ENCODE results near the gene HCN4.

Gene HCN4

GRCh38 chr15:73270366-73271097, 98.2 kb downstream of the HCN4 start:
- TF ChIP-seq EZH2phosphoT487 (IDR thresholded peaks at IDR 0.05; ENCODE audit: borderline replicate concordance), result no peak
- TF ChIP-seq, protein P1, sequence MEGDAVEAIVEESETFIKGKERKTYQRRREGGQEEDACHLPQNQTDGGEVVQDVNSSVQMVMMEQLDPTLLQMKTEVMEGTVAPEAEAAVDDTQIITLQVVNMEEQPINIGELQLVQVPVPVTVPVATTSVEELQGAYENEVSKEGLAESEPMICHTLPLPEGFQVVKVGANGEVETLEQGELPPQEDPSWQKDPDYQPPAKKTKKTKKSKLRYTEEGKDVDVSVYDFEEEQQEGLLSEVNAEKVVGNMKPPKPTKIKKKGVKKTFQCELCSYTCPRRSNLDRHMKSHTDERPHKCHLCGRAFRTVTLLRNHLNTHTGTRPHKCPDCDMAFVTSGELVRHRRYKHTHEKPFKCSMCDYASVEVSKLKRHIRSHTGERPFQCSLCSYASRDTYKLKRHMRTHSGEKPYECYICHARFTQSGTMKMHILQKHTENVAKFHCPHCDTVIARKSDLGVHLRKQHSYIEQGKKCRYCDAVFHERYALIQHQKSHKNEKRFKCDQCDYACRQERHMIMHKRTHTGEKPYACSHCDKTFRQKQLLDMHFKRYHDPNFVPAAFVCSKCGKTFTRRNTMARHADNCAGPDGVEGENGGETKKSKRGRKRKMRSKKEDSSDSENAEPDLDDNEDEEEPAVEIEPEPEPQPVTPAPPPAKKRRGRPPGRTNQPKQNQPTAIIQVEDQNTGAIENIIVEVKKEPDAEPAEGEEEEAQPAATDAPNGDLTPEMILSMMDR (conservative IDR thresholded peaks at IDR 0.05; ENCODE audit: low read length), result no peak
- Histone ChIP-seq H3K9ac (ENCODE audit: low read depth, low read length, poor library complexity, severe bottlenecking) (no peak overlapping the region), H3K27me3 (ENCODE audit: insufficient read depth, low read length, poor library complexity, severe bottlenecking) (no peaks in the 10 kb centered on the region), H3K4me2 (ENCODE audit: low read depth, low read length, poor library complexity, severe bottlenecking) (no peak overlapping the region), H2AFZ (ENCODE audit: low read length) (no peak overlapping the region), H3K9me2 (replicated peaks; ENCODE audit: low read depth, low read length) (no peaks in the 10 kb centered on the region), H3K4me3 (ENCODE audit: low read length, poor library complexity, severe bottlenecking) (no peak overlapping the region), H3K4me1 (ENCODE audit: insufficient read depth, low read length, poor library complexity, severe bottlenecking) (peaks cover 4% of the 10 kb centered on the region), H3K36me3 (ENCODE audit: insufficient read depth, low read length) (no peaks in the 10 kb centered on the region), H3F3A (ENCODE audit: low read depth) (no peaks in the 10 kb centered on the region), H4K20me1 (ENCODE audit: insufficient read depth, low read length, poor library complexity, severe bottlenecking) (no peaks in the 10 kb centered on the region), H3K79me2 (ENCODE audit: insufficient read depth, low read length) (no peaks in the 10 kb centered on the region), H3K9me3 (ENCODE audit: insufficient read depth, low read depth, low read length) (no peaks in the 10 kb centered on the region)

Measured in Loucy (cell line).